HG03196 (cell line): ENCODE data around the gene IRF9.

Source experiments
- ATAC-seq: cut with Tn5 transposase; IDR thresholded peaks from one replicate; pipeline ENCODE4 v1.9.1; 2021; ENCODE audit not compliant: unreplicated experiment

Gene IRF9

DNA sequence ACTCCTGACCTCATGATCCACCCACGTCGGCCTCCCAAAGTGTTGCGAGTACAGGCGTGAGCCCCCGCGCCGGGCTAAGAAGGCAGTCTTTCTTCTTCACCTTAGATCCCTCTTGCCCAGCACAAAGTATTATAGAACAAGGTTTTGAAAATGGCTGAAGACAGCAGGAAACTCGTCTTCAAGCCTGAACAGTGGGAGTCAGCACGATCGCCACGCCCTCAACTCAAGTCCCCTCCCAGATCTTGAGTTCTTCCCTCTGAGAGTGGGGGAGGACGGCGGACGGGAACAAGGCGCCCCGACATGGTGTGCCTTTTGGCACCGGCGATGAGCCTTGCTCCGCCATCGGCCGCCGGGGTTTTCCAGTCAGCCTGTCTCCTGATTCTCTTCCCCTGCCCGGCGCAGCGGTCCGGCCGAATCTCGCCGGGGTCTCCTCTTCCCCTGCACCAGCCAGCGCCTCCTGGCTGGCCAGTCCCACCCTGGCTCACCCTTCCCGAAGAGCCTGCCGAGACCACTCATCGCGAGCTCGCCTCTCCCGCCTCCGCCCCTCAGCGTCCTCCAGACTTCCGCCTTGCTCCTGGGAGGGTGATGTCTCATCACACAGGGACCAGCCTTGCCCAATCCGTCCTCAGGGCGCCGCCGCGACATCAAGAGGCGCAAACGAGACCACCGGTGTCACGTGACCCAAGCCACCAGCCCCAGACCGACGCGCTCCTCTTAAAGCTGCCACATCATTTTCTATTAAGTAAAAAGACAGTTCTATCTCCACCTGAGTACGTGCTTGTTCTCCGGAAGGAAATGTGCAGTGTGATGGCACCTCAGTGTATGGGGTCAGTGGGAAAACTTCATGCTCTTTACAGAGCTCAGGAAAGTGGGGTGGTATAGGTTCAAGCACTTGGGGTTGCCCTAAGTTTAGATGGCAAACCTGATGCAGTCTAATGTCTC lies 52.1 kb downstream of the IRF9 start, which contains the start of gene CHMP4A:
CHMP4A (minus strand) TSS at position 565 of the 942 bp plus-strand sequence; CDS start at position 516, 49 bp downstream.
- ATAC-seq = peak; percentile 82

DNA sequence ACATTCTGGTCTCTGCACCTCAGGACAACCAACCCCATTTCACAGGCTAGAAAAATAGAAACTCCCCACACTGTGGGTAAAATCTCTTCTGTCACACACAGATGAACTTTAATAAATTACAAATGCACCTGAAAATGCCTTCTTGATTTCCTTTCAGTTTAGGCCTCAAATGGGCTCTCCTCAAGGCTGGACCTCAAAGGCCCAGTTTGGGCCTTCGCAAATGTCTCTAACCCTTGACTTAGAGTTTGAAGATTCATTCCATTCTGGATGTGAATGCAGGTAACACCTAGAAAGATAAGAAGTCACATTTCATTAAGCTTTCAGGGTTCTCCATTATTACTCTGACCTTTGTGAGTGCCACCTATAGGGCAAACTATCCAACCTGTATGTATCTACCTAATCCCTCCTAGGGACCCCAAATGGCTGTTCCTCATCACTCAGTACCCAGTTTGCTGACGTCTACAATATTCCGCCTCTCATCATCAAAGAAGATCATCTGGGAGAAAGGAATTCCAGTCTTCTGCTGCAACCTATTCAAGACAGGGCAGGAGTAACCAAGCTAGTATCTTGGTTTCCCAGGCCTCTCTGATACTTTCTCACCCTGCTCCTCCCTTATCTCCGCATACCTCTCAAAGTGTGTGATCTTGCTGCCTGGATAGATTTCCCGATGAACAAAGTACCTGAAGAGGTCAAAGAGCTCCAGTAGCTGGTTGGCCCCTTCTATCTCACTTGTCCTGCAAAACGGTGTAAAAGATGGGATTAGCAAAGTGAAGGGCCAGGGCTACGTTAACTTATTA lies 53.0 kb downstream of the IRF9 start:
- no peak for ATAC-seq

DNA sequence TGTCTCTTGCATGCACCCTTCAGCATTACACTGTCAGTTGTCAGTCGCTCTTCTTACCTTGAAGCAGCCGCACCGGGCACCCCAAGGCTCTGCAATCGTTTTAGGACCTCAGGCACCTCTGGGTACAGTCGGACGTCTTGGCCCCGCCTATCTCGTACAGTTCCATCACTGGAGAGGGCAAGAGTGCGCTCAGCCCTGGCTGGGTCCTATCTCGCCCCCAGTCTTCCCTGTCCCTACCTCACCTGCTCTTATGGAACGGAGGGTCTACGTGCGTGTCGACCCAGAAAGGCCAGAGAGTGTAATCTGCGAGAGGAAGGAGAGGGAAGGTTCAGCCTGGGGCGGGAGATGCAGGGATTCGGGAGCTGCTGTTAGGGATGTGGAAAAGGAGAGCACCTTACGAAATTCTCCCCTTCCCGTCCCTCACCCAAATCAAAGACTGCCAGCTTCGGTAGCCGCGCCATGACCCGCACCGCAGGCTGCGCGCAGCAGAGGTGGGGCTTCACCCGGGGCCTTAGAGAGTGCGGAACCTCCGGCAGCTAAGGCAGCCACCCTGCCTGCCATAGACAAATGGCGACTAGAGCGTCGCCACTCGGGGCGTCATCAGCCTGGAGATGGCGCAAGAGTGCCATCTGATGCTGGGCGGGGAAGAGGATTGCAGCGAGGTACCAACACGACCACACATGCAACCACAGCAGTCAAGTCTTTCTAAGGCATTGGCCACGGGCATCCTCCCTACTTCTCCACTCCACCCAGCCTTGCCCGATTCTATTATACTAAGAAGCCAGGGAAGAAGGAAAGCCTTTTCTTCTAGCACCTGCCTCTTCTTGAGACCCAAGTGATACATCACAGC lies 54.7 kb downstream of the IRF9 start, which contains the start of gene MDP1:
MDP1 (minus strand) TSS at position 572 of the 850 bp plus-strand sequence; CDS start at position 461, 111 bp downstream.
- peak; percentile 65 for ATAC-seq
